RWPE2 (cell line): Measurements from ENCODE around the gene DEAF1.

ENCODE experiments used
- ATAC-seq: fragments of 200-7000 bp; cut with Tn5 transposase; 3 replicates; pipeline ENCODE4 v1.9.1; 2021; ENCODE audit warnings: low read depth
- DNase-seq: peaks from one replicate; pipeline ENCODE4 v3.0.0-alpha.2; 2020; ENCODE audit warnings: low spot score
- H3K27ac ChIP-seq: fragments of 450-650 bp; 2 replicates; pipeline ENCODE4 v1.5.1; 2017; ENCODE audit warnings: mild to moderate bottlenecking; ENCODE audit not compliant: poor library complexity, severe bottlenecking
- H3K27me3 ChIP-seq: fragments of 250-450 bp; sonication (Bioruptor Pico); 2 replicates; pipeline ENCODE4 v1.5.1; 2021; ENCODE audit warnings: mild to moderate bottlenecking, moderate library complexity; ENCODE audit not compliant: insufficient read depth, poor library complexity, severe bottlenecking
- H3K36me3 ChIP-seq: fragments of 250-450 bp; sonication (Bioruptor Pico); 2 replicates; pipeline ENCODE4 v1.5.1; 2020; ENCODE audit warnings: low read depth, mild to moderate bottlenecking, moderate library complexity
- H3K4me1 ChIP-seq: fragments of 250-450 bp; sonication (Bioruptor Pico); 2 replicates; pipeline ENCODE4 v1.5.1; 2021; ENCODE audit warnings: mild to moderate bottlenecking, moderate library complexity; ENCODE audit not compliant: insufficient read depth, poor library complexity, severe bottlenecking
- H3K4me3 ChIP-seq: fragments of 250-450 bp; sonication (Bioruptor Pico); 2 replicates; pipeline ENCODE4 v1.5.1; 2021; ENCODE audit warnings: mild to moderate bottlenecking, moderate library complexity; ENCODE audit not compliant: severe bottlenecking
- H3K9me3 ChIP-seq: fragments of 250-450 bp; sonication (Bioruptor Pico); 2 replicates; pipeline ENCODE4 v1.5.1; 2021; ENCODE audit warnings: mild to moderate bottlenecking, moderate library complexity; ENCODE audit not compliant: severe bottlenecking
- CTCF ChIP-seq: fragments of 450-650 bp; IDR thresholded peaks from one replicate; pipeline ENCODE4 v1.5.1; 2017; ENCODE audit warnings: mild to moderate bottlenecking, moderate library complexity; ENCODE audit not compliant: poor library complexity, severe bottlenecking

The DEAF1 gene

GRCh38 chr11:721247-721740 is 26.3 kb upstream of the DEAF1 start:
- Histone ChIP-seq H3K4me3 (no peak overlapping the region), H3K4me1 (no peaks in the 10 kb centered on the region), H3K27ac (no peak overlapping the region), H3K27me3 (no peaks in the 10 kb centered on the region), H3K9me3 (no peaks in the 10 kb centered on the region), H3K36me3 (peaks cover 72% of the 10 kb centered on the region)
- no peak for TF ChIP-seq CTCF
- DNase-seq = peak; percentile 73
- no peak for ATAC-seq

- no peak for DNase-seq
- no peaks in the 10 kb centered on the region for H3K4me1 ChIP-seq
Measured at GRCh38 chr11:720642-721246, 25.7 kb upstream of the DEAF1 start.

GRCh38 chr11:720017-720641 is 25.1 kb upstream of the DEAF1 start:
- Histone ChIP-seq H3K27ac (no peak overlapping the region), H3K36me3 (peaks cover 74% of the 10 kb centered on the region), H3K27me3 (no peaks in the 10 kb centered on the region), H3K9me3 (no peaks in the 10 kb centered on the region), H3K4me3 (no peak overlapping the region), H3K4me1 (no peaks in the 10 kb centered on the region)
- ATAC-seq (no peak), DNase-seq (no peak)
- no peak for TF ChIP-seq CTCF

More at GRCh38 chr11:720642-721246, 25.7 kb upstream of the DEAF1 start:
- H3K9me3 ChIP-seq = no peaks in the 10 kb centered on the region
- H3K27me3 ChIP-seq = no peaks in the 10 kb centered on the region
- H3K4me3 ChIP-seq = no peak overlapping the region
- peaks cover 74% of the 10 kb centered on the region for H3K36me3 ChIP-seq
- no peak for ATAC-seq
- H3K27ac ChIP-seq = no peak overlapping the region
- no peak for TF ChIP-seq CTCF

- Histone ChIP-seq H3K4me1 (no peaks in the 10 kb centered on the region), H3K36me3 (peaks cover 74% of the 10 kb centered on the region), H3K4me3 (no peak overlapping the region), H3K27ac (no peak overlapping the region), H3K27me3 (no peaks in the 10 kb centered on the region), H3K9me3 (no peaks in the 10 kb centered on the region)
- DNase-seq (no peak), ATAC-seq (0 out of 3 replicates have a peak, but pooled peaks have one; percentile 8)
- TF ChIP-seq CTCF = no peak
Measured at GRCh38 chr11:719214-720016, 24.4 kb upstream of the DEAF1 start.
